ENCODE results near the gene RRN3. TPM values are rescaled to one million over a fixed set of nuclear protein-coding genes. Genes with fewer than 3 reads are reported as not detected.

RRN3 gene
- total RNA-seq, 1 experiment from 2014 or later, result 57.7 TPM

GRCh38 chr16:15032547-15033308, 61.3 kb downstream of the RRN3 start:
- no TSS peak for BruUV-seq (replicated peaks)
- ATAC-seq, result no peak
- Histone ChIP-seq H2AFZ (ENCODE audit: low read depth, low read length, poor library complexity, severe bottlenecking) (no peak overlapping the region), H3K36me3 (ENCODE audit: control insufficient read depth in 1 of 2, insufficient read depth in 2 of 2, low read length in 2 of 2) (peaks cover 29 to 40% of the 10 kb centered on the region in 2 experiments; a peak in 3 of 4 replicates), H4K20me1 (ENCODE audit: insufficient read depth) (no peaks in the 10 kb centered on the region), H3K9me3 (ENCODE audit: control insufficient read depth in 1 of 2, insufficient read depth in 1 of 2, low read depth in 1 of 2, low read length in 2 of 2) (no peaks in the 10 kb centered on the region), H3K4me1 (ENCODE audit: control insufficient read depth in 1 of 2, insufficient read depth in 2 of 2, low read length in 2 of 2) (no peaks in the 10 kb centered on the region), H3K9ac (ENCODE audit: low read length) (no peak overlapping the region), H3K27me3 (ENCODE audit: insufficient read depth, low read length) (no peaks in the 10 kb centered on the region), H3K9me2 (ENCODE audit: insufficient read depth) (no peaks in the 10 kb centered on the region), H3K4me3 (replicated peaks in 1 of 2; ENCODE audit: low read depth in 1 of 2, low read length in 2 of 2) (no peak overlapping the region), H3K4me2 (ENCODE audit: low read length) (no peak overlapping the region), H3K79me2 (ENCODE audit: insufficient read depth, low read length) (peaks cover 12% of the 10 kb centered on the region; the same call in 1 of the 2 replicates), H3K27ac (ENCODE audit: low read depth, low read length) (no peak overlapping the region)
- no peak for TF ChIP-seq POLR2AphosphoS5 (IDR thresholded peaks at IDR 0.05; ENCODE audit: low read depth, low read length)
- no peak for DNase-seq (ENCODE audit: low read depth, low spot score)
- POLR2A ChIA-PET, result no interaction called here
- intact Hi-C loops (cut with micrococcal nuclease), result no loop called here
- CTCF ChIA-PET, result interaction anchor here (0.6 kb wide), 1 partner anchor 12 kb away, joined by 3 read pairs; no protein-coding TSS in a partner anchor
- RAD21 ChIA-PET (ENCODE audit: low non-redundant PET in 1 of 2, low total read pairs in 2 of 2, uncharacterized antibody in 2 of 2, unreplicated experiment in 2 of 2), result no interaction called here

- Histone ChIP-seq H3K27ac (ENCODE audit: low read depth, low read length) (no peak overlapping the region), H2AFZ (ENCODE audit: low read depth, low read length, poor library complexity, severe bottlenecking) (no peak overlapping the region)
- RAD21 ChIA-PET (ENCODE audit: low non-redundant PET in 1 of 2, low total read pairs in 2 of 2, uncharacterized antibody in 2 of 2, unreplicated experiment in 2 of 2), result no interaction called here
- TF ChIP-seq ZFX (IDR thresholded peaks at IDR 0.05) (no peak), SIN3A (IDR thresholded peaks at IDR 0.05; ENCODE audit: low read depth) (no peak), EGR1 (IDR thresholded peaks at IDR 0.05; ENCODE audit: low read depth) (no peak), EZH2 (IDR thresholded peaks at IDR 0.05) (no peak), TCF7L2 (IDR thresholded peaks at IDR 0.05; ENCODE audit: borderline replicate concordance, extremely low read depth, insufficient read depth, insufficient read length) (no peak), CTCF (IDR thresholded peaks at IDR 0.05 in 2 of 3, conservative IDR thresholded peaks at IDR 0.05 in 1 of 3; ENCODE audit: borderline replicate concordance in 1 of 3, insufficient read depth in 1 of 3, low read depth in 2 of 3, low read length in 2 of 3) (no peak), POLR2A (IDR thresholded peaks at IDR 0.05; ENCODE audit: borderline replicate concordance, extremely low read depth, insufficient read depth, insufficient read length) (no peak), SRF (IDR thresholded peaks at IDR 0.05; ENCODE audit: low read depth) (no peak), ELF1 (IDR thresholded peaks at IDR 0.05; ENCODE audit: borderline replicate concordance, low read depth) (no peak), JUND (IDR thresholded peaks at IDR 0.05) (no peak), ZNF274 (IDR thresholded peaks at IDR 0.05; ENCODE audit: low read depth, low read length) (no peak), POLR2AphosphoS5 (IDR thresholded peaks at IDR 0.05; ENCODE audit: low read depth, low read length) (no peak), RAD21 (IDR thresholded peaks at IDR 0.05; ENCODE audit: low read depth) (no peak), EZH2phosphoT487 (IDR thresholded peaks at IDR 0.05; ENCODE audit: borderline replicate concordance) (no peak), CEBPB (IDR thresholded peaks at IDR 0.05; ENCODE audit: low read depth) (no peak), MAX (IDR thresholded peaks at IDR 0.05) (no peak)
Observed at GRCh38 chr16:15031586-15031985, 62.5 kb downstream of the RRN3 start.

More at GRCh38 chr16:15031586-15031985, 62.5 kb downstream of the RRN3 start:
- POLR2A ChIA-PET, result no interaction called here
- Histone ChIP-seq H3K4me2 (ENCODE audit: low read length) (no peak overlapping the region), H3K9ac (ENCODE audit: low read length) (no peak overlapping the region), H3K79me2 (ENCODE audit: insufficient read depth, low read length) (peaks cover 16% of the 10 kb centered on the region; the same call in 1 of the 2 replicates), H3K27me3 (ENCODE audit: insufficient read depth, low read length) (no peaks in the 10 kb centered on the region), H4K20me1 (ENCODE audit: insufficient read depth) (no peaks in the 10 kb centered on the region), H3K4me3 (replicated peaks in 1 of 2; ENCODE audit: low read depth in 1 of 2, low read length in 2 of 2) (no peak overlapping the region), H3K9me2 (ENCODE audit: insufficient read depth) (no peaks in the 10 kb centered on the region), H3K4me1 (ENCODE audit: control insufficient read depth in 1 of 2, insufficient read depth in 2 of 2, low read length in 2 of 2) (no peaks in the 10 kb centered on the region), H3K9me3 (ENCODE audit: control insufficient read depth in 1 of 2, insufficient read depth in 1 of 2, low read depth in 1 of 2, low read length in 2 of 2) (no peaks in the 10 kb centered on the region), H3K36me3 (ENCODE audit: control insufficient read depth in 1 of 2, insufficient read depth in 2 of 2, low read length in 2 of 2) (peaks cover 21 to 30% of the 10 kb centered on the region in 2 experiments; a peak in 3 of 4 replicates)
- CTCF ChIA-PET, result no interaction called here
- BruUV-seq (replicated peaks), result no TSS peak
- intact Hi-C loops (cut with micrococcal nuclease), result no loop called here
- ATAC-seq (no peak), DNase-seq (ENCODE audit: low read depth, low spot score) (no peak)

All from HCT116 (cell line).